22Rv1 (cell line): ENCODE data around the gene ZNF506.
"Not testable (repeated sequence)": the region's sequence is repeated elsewhere in the genome, so short reads cannot be mapped to it uniquely, and the experiment has no call there.

Experiments used
- ZFX ChIP-seq: fragments of 450-650 bp; IDR thresholded peaks from 2 replicates; pipeline ENCODE4 v1.6.1; 2017; ENCODE audit warnings: antibody characterized with exemption, borderline replicate concordance
- TF ChIP-seq, protein P1 (sequence below): fragments of 450-650 bp; IDR thresholded peaks from 2 replicates; pipeline ENCODE4 v1.5.1; 2017; ENCODE audit warnings: mild to moderate bottlenecking

DNA sequence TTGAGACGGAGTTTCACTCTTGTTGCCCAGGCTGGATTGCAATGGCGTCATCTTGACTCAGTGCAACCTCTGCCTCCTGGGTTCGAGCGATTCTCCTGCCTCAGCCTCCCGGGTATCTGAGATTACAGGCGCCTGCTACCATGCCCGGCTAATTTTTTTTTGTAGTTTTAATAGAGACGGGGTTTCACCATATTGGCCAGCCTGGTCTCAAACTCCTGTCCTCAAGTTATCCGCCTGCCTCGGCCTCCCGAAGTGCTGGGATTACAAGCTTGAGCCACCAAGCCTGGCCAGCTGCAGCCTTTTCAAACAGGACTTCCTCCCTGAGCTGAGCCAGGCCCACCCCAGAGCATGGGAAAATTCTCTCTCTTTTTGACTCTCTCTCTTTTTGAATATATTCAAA is 426 bp upstream of the ZNF506 start:
- TF ChIP-seq, protein P1, sequence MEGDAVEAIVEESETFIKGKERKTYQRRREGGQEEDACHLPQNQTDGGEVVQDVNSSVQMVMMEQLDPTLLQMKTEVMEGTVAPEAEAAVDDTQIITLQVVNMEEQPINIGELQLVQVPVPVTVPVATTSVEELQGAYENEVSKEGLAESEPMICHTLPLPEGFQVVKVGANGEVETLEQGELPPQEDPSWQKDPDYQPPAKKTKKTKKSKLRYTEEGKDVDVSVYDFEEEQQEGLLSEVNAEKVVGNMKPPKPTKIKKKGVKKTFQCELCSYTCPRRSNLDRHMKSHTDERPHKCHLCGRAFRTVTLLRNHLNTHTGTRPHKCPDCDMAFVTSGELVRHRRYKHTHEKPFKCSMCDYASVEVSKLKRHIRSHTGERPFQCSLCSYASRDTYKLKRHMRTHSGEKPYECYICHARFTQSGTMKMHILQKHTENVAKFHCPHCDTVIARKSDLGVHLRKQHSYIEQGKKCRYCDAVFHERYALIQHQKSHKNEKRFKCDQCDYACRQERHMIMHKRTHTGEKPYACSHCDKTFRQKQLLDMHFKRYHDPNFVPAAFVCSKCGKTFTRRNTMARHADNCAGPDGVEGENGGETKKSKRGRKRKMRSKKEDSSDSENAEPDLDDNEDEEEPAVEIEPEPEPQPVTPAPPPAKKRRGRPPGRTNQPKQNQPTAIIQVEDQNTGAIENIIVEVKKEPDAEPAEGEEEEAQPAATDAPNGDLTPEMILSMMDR = not testable (repeated sequence)
- not testable (repeated sequence) for TF ChIP-seq ZFX
